ENCODE data around the gene SIK1.

GRCh38 chr21:43372663-43373361 is 54.1 kb downstream of the SIK1 start:
- TF ChIP-seq EZH2 (IDR thresholded peaks at IDR 0.05; ENCODE audit: low read length, missing control alignments) (no peak), CTCF (conservative IDR thresholded peaks at IDR 0.05 in 1 of 2, IDR thresholded peaks at IDR 0.05 in 1 of 2; ENCODE audit: low read depth in 1 of 2, low read length in 2 of 2) (no peak)

All from fibroblast of lung (primary cell).